ENCODE data around the gene HOXA1. TPM values are rescaled to one million over a fixed set of nuclear protein-coding genes. Genes with fewer than 3 reads are reported as not detected.

The HOXA1 gene
- total and polyA plus RNA-seq, 8 donors, result 0.31 to 1.1 (median 0.55) TPM; not detected in 5

DNA sequence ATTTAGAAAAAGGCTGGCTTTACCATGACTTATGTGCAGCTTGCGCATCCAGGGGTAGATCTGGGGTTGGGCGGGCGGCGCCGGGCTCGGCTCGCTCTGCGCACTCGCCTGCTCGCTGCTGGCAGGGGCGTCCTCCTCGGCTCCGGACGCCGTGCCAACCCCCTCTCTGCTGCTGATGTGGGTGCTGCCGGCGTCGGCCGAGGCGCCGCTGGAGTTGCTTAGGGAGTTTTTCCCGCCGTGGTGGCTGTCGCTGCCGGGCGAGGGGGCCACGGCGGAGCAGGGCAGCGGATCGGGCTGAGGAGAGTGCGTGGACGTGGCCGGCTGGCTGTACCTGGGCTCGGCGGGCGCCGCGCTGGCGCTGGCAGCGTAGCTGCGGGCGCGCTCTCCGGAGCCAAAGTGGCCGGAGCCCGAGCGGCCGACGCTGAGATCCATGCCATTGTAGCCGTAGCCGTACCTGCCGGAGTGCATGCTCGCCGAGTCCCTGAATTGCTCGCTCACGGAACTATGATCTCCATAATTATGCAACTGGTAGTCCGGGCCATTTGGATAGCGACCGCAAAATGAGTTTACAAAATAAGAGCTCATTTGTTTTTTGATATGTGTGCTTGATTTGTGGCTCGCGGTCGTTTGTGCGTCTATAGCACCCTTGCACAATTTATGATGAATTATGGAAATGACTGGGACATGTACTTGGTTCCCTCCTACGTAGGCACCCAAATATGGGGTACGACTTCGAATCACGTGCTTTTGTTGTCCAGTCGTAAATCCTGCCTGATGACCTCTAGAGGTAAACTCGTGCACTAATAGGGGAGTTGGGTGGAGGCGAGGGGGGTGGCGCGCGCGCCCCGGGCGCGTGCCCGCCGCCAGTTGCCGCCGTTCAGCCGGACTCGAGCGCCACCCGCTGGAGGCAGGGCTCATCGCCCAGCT, 47.5 kb upstream of the HOXA1 start, which contains the start of gene HOXA5:
TSS of gene HOXA5 (minus strand) at position 659 of the 927 bp plus-strand sequence. CDS start at position 585, 74 bp downstream.
- H3K36me3 ChIP-seq, result peaks cover 0 to 5% (median 0%) of the 10 kb centered on the region in 4 donors
- peaks cover 7 to 36% (median 19%) of the 10 kb centered on the region in 4 donors for H3K4me1 ChIP-seq
- peak; percentile 45 to 96 for DNase-seq
- peak in 1 of 4 donors; percentile 72 for TF ChIP-seq POLR2A (IDR thresholded peaks at IDR 0.05)
- peak; percentile 84 for TF ChIP-seq EP300 (IDR thresholded peaks at IDR 0.05)
- TF ChIP-seq, protein P1, sequence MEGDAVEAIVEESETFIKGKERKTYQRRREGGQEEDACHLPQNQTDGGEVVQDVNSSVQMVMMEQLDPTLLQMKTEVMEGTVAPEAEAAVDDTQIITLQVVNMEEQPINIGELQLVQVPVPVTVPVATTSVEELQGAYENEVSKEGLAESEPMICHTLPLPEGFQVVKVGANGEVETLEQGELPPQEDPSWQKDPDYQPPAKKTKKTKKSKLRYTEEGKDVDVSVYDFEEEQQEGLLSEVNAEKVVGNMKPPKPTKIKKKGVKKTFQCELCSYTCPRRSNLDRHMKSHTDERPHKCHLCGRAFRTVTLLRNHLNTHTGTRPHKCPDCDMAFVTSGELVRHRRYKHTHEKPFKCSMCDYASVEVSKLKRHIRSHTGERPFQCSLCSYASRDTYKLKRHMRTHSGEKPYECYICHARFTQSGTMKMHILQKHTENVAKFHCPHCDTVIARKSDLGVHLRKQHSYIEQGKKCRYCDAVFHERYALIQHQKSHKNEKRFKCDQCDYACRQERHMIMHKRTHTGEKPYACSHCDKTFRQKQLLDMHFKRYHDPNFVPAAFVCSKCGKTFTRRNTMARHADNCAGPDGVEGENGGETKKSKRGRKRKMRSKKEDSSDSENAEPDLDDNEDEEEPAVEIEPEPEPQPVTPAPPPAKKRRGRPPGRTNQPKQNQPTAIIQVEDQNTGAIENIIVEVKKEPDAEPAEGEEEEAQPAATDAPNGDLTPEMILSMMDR (IDR thresholded peaks at IDR 0.05), result peak in 5 of 7 experiments; percentile 30 to 76 (median 71)
- peak; percentile 84 to 98 (median 87) for TF ChIP-seq POLR2AphosphoS5 (IDR thresholded peaks at IDR 0.05)
- intact Hi-C loops (cut with DNase I; ENCODE audit: low total_unique reads), result no loop called here
- 12 to 36% (median 15%) methylated on average over 37 to 86 of the region's 86 CpGs for WGBS, 5 donors
- H3K9me3 ChIP-seq, result peaks cover 0 to 26% (median 0%) of the 10 kb centered on the region in 4 donors
- H3K4me3 ChIP-seq, result peak within 1 kb of the TSS; percentile 54 to 67 (median 64)
- H3K27ac ChIP-seq, result peak within 1 kb of the TSS; percentile 87 to 99 (median 94)
- peaks cover 0 to 94% (median 73%) of the 10 kb centered on the region in 3 donors for H3K27me3 ChIP-seq

DNA sequence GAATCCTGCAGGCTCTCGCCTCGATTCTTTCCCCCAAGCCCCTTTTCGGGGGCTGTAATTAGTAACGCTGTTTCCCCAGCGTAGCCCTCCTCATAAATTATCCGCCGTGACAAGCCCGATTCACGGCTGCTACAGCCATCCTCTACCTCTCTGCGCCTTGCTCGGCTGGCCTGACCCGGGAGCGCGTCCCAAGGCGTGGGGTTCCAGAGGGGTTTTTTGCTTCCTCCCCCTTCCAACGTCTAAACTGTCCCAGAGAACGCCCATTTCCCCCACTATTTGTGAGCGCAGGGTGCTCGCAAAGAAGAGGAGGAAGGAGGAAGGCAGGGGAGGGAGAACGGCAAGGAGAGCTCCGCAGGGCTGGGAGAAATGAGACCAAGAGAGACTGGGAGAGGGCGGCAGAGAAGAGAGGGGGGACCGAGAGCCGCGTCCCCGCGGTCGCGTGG, 46.8 kb upstream of the HOXA1 start:
- peaks cover 4 to 36% (median 13%) of the 10 kb centered on the region in 4 donors for H3K4me1 ChIP-seq
- H3K36me3 ChIP-seq, result peaks cover 0 to 5% (median 0%) of the 10 kb centered on the region in 4 donors
- no peak for DNase-seq
- H3K27me3 ChIP-seq, result peaks cover 0 to 94% (median 67%) of the 10 kb centered on the region in 3 donors
- intact Hi-C loops (cut with DNase I; ENCODE audit: low total_unique reads), result no loop called here
- H3K9me3 ChIP-seq, result peaks cover 0 to 21% (median 0%) of the 10 kb centered on the region in 4 donors
- peak overlapping the region; percentile 87 to 99 (median 94) for H3K27ac ChIP-seq
- peak overlapping the region; percentile 54 to 67 (median 64) for H3K4me3 ChIP-seq
- 7 to 24% (median 17%) methylated on average over 27 to 29 of the region's 29 CpGs for WGBS, 5 donors
- TF ChIP-seq EP300 (IDR thresholded peaks at IDR 0.05) (no peak), POLR2AphosphoS5 (IDR thresholded peaks at IDR 0.05) (no peak), POLR2A (IDR thresholded peaks at IDR 0.05) (no peak)
- TF ChIP-seq, protein P1 (IDR thresholded peaks at IDR 0.05), result no peak

DNA sequence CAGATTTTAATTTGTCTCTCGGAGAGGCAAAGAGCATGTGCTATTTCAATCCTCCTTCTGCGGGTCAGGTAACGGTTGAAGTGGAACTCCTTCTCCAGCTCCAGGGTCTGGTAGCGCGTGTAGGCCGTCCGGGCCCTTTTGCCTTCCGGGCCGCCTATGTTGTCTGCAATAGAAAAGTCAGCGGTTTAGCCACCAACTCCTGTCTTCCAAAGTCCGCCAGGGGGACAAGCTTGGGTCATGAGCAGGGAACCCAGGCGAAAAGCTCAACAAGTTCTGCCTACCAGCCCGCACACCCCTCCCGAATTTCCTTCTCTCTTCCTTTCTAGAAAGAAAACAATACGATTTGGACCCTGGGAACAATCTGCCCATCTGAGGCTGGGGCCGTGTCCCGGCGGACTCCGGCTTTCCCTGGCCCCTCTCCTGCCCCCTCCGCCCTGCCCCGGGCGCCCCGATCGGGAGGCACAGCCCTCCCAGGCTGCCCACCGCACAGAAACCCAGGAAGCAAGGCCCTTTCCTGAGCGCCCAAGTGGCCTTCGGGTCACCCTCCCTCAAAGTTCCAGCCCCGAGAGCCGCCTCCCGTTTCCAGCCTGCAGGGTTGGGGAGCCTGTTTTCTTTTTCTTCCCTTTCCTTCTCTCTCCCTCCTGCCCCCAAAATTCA, 46.3 kb upstream of the HOXA1 start:
- Histone ChIP-seq H3K27ac (peak overlapping the region; percentile 87 to 99 (median 94)), H3K4me3 (peak overlapping the region; percentile 54 to 67 (median 64)), H3K36me3 (peaks cover 0 to 5% (median 0%) of the 10 kb centered on the region in 4 donors), H3K4me1 (peaks cover 0 to 37% (median 8%) of the 10 kb centered on the region in 4 donors), H3K27me3 (peaks cover 0 to 92% (median 64%) of the 10 kb centered on the region in 3 donors), H3K9me3 (peaks cover 0 to 16% (median 0%) of the 10 kb centered on the region in 4 donors)
- intact Hi-C loops (cut with DNase I; ENCODE audit: low total_unique reads), result no loop called here
- DNase-seq, result no peak
- TF ChIP-seq, protein P1 (IDR thresholded peaks at IDR 0.05), result no peak
- TF ChIP-seq EP300 (IDR thresholded peaks at IDR 0.05) (no peak), POLR2AphosphoS5 (IDR thresholded peaks at IDR 0.05) (no peak), POLR2A (IDR thresholded peaks at IDR 0.05) (no peak)
- 31 to 42% (median 36%) methylated on average over 25 to 30 of the region's 30 CpGs for WGBS, 5 donors

Measured in stomach (tissue), 9 donors.